HG03097 (cell line): ENCODE results near the gene GBP7.

Source experiments
- ATAC-seq: cut with Tn5 transposase; IDR thresholded peaks from one replicate; pipeline ENCODE4 v1.9.1; 2021; ENCODE audit not compliant: unreplicated experiment, low FRiP score

GBP7 gene

DNA sequence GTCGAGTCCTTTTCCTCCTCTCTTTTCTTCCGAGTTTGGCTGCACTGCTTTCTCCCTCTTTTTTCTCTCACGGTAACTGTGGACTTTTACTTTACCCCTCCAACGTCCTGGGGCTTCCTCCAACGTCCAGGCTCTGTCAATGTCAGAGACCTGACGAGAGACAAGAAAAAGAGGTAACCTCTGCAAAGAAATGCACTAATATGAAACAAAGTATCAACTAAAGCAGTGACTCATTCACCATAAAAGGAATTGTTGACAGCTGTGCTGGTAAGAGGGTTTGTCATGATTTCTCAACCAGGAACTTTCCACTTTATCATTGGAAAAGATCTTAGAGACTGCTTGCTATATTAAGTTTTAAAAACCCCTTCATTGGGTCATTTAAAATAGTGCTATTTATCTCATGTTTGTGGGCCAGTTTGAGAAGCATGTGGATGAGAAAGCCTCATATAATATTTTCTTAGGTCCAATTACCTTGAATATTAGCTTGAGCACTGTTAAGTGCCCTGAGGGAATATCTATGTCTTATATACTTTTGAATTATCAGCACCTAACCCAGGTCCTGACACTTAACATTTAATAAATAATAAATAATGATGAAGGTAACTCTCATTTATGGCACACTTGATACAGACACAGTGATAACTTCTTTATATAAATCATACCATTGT, 49.8 kb downstream of the GBP7 start, which contains the start of gene GBP2:
TSS of gene GBP2 (minus strand) at position 202 of the 668 bp plus-strand sequence. CDS start 4,148 bp downstream, outside the sequence.
- peak; percentile 60 for ATAC-seq

DNA sequence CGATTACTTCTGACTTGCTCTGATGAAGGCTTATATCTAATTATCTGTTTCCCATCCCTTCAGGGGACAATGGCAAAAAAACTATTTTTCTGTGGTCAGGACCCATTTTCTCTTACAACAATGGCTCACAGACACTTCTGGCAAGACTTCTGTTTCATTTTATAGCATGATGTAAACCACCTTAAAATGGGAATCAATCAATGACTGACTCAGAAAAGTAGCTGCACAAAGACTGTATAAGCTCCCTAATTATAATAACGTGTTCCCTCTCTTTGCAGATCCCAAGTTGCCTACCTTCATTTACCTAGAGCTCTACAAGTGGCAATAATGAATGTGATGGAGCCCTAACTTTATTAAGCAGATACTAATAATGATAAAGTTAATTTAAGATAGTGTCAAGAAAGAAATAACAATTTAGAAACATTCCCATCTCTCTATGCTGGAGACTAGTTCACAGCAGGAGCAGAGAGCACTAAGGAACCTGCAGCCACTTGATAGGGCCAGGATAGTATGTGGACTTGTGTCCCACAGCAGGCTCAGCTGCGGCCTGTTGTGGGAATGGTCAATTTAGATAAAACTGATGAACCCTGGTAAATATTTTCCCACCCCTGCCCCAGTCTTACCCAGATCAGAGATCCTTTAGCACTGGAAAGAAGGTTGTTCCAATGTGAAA, 50.4 kb downstream of the GBP7 start:
- peak; percentile 22 for ATAC-seq

DNA sequence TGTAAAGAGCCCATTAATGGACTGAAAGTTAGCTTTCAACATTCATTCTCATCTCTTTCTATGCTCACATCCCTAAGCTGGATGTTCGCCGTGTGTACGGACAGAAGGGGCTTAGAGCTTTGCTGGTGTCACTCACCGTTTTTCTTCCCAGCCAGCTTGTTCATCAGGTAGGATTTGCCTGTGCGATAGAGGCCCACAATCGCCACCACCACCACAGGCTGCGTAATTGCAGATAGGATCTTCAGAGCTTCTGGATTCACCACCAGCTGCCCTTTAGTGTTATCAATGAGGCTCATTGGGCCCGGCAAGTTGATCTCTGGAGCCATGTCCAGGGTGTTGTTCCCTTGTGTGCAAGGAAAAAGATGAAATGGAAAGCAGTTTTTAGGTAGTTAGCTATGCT, 54.2 kb downstream of the GBP7 start:
- no peak for ATAC-seq

DNA sequence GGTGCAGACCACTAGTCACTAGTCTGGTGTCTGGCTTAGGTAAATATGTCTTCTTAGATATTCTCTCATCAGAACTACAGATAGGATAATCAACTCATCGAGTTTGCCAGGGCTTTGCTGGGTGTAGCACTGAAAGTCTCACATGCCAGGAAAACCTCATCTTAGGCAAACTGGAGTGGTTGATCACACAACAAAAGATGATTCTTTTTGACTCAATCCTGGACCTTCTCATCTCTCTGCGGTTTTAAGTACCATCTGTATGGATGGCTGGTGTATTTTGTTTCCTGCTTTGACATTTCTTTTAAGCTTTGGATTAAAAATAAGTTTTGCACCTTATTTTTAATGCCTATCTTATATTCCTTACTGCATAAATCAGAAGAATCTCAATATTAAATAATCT, 61.1 kb downstream of the GBP7 start:
- ATAC-seq: no peak

DNA sequence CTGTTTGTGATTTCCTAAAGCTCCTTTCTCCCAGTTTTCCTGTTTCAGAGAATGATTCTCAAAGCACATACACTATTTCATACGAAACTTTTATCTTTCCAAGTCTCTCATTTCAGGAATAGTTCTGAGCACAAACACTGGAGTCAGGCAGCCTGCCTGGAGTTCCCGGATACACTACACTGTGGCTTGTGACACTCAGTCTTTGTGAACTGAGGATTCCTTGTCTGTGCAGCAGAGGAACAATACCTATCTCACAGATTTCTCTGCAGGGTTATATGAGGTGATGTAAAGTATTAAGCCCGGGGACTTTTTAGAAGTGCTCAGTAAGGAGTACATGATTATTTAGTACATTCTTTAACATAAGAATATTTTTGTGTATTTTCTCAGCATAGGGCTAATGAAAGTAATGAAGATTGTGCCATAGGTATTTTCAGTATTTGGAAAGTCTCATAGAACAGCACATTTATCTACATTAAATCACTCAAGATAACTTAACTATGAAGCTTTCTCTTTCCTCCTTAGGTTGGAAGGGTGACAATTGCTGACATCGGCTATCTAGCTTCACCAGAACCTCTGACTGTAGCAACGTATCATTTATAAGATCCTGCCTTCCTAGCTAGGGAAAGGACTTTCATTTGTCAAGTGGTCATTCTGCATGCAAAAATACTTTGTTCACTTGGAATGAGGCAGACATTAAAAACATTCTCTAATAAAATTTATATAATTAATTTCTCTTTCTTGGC, 62.8 kb downstream of the GBP7 start:
- no peak for ATAC-seq

DNA sequence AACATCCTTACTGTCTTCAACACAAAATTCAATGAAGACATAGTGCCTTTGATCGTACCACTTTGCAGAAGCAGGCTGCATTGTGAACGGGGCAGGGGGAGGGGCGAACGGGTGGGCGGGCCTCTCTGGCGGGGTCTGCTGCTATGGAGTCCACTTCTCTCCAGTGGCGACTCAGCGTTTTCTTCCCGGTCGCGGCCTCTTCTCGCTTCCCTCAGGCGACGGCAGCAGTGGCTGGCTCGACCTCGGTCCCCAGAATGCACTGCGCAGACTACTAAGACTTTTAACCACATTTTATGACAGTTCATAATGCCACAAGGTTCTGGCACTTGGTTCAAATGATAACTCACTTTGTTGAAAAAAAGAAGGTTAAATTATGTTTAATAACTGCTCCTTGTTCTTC, 71.1 kb downstream of the GBP7 start:
- ATAC-seq: no peak

DNA sequence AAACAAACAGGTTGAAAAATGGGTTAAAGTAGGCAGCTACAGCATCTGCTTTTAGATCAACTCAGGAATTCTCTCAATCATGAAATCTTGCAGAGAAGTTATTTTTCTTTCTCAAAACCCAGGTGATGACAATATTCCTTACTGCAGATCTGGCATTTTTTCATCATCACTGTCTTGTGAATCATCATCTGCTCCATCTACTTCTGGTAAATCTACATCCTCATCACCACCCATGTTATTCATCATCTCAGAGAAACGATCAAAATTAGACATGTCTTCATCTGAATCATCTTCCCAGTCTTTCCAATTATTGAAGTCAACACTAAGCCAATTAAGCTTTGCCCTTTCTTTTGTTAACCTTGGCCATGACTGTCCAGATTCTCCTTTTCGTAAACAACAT, 71.7 kb downstream of the GBP7 start:
- no peak for ATAC-seq

DNA sequence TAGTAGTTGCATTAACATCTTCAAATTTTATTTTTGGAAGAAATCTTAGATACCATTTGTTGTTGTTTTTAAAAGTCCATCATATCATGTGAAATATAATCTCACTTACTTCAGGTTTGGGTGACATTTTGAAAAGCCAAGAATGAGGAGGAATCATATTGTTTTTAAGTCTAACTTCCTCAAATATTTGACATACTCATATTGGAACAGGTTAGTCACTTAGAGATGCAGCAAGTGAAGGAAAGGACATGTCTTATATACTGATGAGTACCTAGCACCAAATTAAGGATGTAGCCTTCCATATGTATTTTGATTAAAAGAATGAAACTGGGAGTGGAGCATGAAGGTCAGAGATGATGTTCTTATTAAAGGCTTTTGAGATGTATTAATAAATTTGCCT, 73.8 kb downstream of the GBP7 start:
- no peak for ATAC-seq

DNA sequence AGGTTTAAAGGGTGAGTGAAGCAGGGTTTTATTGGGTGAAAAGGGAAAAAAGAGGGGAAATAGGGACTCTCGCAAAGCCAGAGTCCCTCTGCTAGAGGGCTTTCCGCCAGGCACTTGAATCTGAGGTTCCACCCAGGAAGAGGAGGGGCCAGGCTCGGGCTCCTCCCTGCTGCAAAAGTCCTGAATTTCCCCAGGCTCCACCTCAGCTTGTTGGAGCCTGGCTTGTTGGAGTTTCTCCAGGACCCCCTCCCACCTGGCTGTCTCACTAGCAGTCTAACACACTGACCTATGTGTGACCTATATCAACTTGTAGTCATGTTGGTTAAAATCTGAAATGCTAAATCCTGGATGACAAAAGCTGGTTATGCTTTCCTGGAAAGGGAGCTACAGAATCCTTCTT, 75.4 kb downstream of the GBP7 start:
- no peak for ATAC-seq

DNA sequence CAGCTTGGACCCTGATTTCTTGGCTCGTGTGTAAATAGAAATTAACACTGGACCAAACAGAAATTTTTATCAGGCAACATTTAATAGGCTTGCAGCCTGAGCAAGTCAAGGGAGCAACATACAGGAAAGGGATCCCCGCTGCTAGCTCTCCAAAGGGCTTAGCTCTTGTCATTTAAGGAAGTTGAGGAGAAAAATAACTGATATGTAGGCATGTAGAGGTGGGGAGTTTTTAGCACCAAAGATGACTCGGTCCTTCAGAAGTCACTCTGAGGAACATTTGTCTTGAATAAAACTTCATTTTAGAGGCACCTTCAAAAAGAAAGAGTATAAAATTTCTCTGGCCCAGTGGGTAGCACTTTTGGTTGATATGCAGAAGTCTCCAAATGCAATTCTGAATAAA, 76.9 kb downstream of the GBP7 start:
- no peak for ATAC-seq

DNA sequence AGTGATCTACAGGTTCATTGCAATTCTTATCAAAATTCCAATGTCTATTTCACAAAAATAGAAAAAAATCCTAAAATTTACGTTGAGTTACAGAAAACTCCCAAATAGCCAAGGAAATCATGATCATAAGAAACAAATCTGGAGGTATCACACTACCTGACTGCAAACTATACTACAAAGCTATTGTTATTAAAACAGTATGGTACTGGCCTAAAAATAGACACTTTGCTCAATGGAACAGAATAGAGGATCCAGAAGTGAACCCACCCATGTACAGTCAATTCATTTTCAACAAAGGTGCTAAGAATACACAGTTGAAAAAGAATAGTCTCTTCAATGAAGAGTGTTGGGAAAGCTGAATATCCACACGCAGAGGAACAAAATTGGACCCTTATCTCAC, 80.1 kb downstream of the GBP7 start:
- no peak for ATAC-seq

DNA sequence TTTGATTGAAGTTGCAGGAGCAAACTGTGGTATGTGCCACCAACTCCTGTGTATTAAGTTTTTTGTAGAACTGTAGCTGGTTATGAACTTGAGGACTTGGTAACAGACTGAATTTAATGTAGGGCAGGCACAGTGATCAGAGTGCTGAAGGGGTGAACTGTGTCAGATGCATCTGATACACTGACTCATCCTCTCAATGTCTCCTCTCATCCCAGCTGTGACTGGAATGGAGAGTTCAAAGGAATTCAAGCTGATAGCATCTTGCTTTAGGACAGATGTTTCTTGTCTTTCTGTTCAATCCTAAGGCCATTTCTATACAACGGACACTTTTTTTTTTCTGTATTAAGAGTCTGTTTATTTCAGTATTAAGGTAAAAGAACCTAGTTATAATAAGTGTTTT, 85.8 kb downstream of the GBP7 start:
- no peak for ATAC-seq

DNA sequence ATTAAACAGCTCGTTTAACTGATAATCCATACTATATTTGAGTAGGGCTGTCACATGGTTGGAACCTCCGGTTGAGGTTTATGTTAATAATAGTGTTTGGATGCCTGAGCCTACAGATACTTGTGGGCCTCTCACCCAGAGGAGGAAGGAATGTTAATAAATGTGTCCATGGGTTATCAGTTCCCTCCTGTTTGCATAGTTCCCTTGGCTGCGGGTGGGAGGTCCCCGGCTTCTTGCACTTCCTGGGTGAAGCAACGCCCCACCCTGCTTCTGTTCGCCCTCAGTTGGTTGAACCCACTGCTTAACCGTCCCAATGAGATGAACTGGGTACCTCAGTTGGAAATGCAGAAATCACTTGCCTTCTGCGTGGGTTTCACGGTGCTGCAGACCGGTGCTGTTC, 87.2 kb downstream of the GBP7 start:
- no peak for ATAC-seq

DNA sequence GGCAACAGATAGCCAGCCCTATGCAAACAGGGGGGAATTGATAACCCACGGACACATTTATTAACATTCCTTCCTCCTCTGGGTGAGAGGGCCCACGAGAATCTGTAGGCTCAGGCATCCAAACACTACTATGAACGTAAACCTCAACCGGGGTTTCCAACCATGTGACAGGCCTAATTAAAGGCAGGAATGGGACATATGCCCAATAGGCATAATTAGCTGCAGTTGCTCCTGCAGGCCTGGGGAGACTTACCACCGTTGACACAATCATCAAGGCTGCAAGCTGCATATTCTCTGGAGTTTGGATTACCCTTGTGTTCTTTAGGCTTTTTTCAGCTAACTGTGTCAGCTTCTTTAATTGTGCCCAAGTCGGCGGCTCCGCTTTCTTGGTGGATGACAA, 88.6 kb downstream of the GBP7 start:
- ATAC-seq: no peak

DNA sequence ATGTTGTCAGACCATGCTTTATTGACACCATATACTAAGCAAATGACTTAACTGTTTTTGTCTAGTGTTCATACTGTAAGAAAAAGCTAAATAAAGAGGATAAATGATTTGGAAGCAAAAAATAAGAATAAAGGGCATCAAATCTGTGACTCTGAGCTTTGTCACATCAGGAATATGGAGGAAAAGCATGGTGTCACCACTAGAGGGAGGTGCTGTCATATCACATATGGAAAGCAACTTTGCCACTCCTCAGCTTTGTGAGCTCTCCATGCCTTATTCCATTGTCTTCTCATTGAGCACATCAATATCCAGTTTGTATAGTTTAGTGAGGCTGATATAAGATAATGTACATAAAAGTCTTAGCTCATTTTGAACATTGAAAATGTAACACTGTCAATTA, 90.0 kb downstream of the GBP7 start:
- no peak for ATAC-seq
